ENCODE results near the gene WFIKKN1.

Gene WFIKKN1

GRCh38 chr16:630815-631405, at the start of gene WFIKKN1:
TSS of gene WFIKKN1 (plus strand) at chr16:630985. CDS start at chr16:631254, 269 bp downstream.
- DNase-seq: no peak

- DNase-seq: no peak
These were observed 48.6 kb upstream of the WFIKKN1 start for GRCh38 chr16:582218-582613.

GRCh38 chr16:582614-583331, 48.0 kb upstream of the WFIKKN1 start:
- no peak for DNase-seq

- DNase-seq: no peak
These were observed 47.3 kb upstream of the WFIKKN1 start for GRCh38 chr16:583470-583814.

- DNase-seq: no peak
These were observed 46.8 kb upstream of the WFIKKN1 start for GRCh38 chr16:583815-584591.

- no peak for DNase-seq
These were observed 45.4 kb upstream of the WFIKKN1 start for GRCh38 chr16:585351-585750.

- DNase-seq: no peak
These were observed 44.6 kb upstream of the WFIKKN1 start for GRCh38 chr16:586047-586644.

- no peak for DNase-seq
These were observed 43.9 kb upstream of the WFIKKN1 start for GRCh38 chr16:586645-587590.

GRCh38 chr16:588639-588888, 42.2 kb upstream of the WFIKKN1 start:
- peak; percentile 74 for DNase-seq

- peak; percentile 99 for DNase-seq
These were observed 41.7 kb upstream of the WFIKKN1 start for GRCh38 chr16:588889-589657.

- peak; percentile 99 for DNase-seq
These were observed 41.1 kb upstream of the WFIKKN1 start, which contains the start of gene RAB40C for GRCh38 chr16:589658-590187. TSS of gene RAB40C (plus strand) at chr16:590066. CDS start at chr16:590292, 226 bp downstream.

- no peak for DNase-seq
These were observed 40.5 kb upstream of the WFIKKN1 start for GRCh38 chr16:590188-590814.

GRCh38 chr16:590815-591200, 40.0 kb upstream of the WFIKKN1 start:
- no peak for DNase-seq

- DNase-seq: no peak
These were observed 39.6 kb upstream of the WFIKKN1 start for GRCh38 chr16:591231-591630.

GRCh38 chr16:591892-592517, 38.8 kb upstream of the WFIKKN1 start:
- DNase-seq: no peak

GRCh38 chr16:592518-593306, 38.1 kb upstream of the WFIKKN1 start:
- DNase-seq: no peak

GRCh38 chr16:593406-593805, 37.4 kb upstream of the WFIKKN1 start:
- no peak for DNase-seq

- DNase-seq: no peak
These were observed 37.0 kb upstream of the WFIKKN1 start for GRCh38 chr16:593807-594206.

- DNase-seq: no peak
These were observed 35.7 kb upstream of the WFIKKN1 start for GRCh38 chr16:595094-595528.
